ENCODE data around the gene FOXP2.
"Not testable (repeated sequence)": the region's sequence is repeated elsewhere in the genome, so short reads cannot be mapped to it uniquely, and the experiment has no call there.

The FOXP2 gene

GRCh38 chr7:114466917-114467316, 52.3 kb downstream of the FOXP2 start:
- no peaks in the 10 kb centered on the region for H3K9me3 ChIP-seq (ENCODE audit: control insufficient read depth in 1 of 2, low read length in 2 of 2)
- H3K4me3 ChIP-seq (ENCODE audit: low read depth in 1 of 2, low read length in 2 of 2): no peak overlapping the region
- no peaks in the 10 kb centered on the region for H3K4me1 ChIP-seq (ENCODE audit: control insufficient read depth in 1 of 2, insufficient read depth in 2 of 2, low read length in 2 of 2)
- no peaks in the 10 kb centered on the region for H3K27me3 ChIP-seq (ENCODE audit: low read depth, low read length)
- H3K36me3 ChIP-seq (ENCODE audit: control insufficient read depth in 1 of 2, insufficient read depth in 2 of 2, low read length in 2 of 2): no peaks in the 10 kb centered on the region
- H3K27ac ChIP-seq (ENCODE audit: low read length): no peak overlapping the region

DNA sequence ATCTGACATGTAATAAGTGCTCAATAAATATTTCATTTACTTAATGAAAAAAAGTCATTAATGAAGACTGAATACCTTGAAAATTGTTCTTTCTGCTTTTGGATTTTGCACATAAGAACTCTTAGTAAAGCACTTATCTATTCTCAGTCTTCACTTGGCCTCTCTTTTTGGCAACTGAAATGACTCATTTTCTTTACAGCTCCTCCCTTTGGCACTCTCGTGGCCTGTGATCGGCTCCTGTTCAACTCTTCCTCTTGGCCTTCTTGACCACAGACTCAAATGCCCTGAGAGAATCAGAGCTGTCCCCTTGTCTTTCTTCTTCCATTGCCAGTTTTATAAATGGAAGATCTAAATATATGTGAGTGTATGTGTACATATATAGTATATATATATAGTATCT, 54.2 kb downstream of the FOXP2 start:
- Histone ChIP-seq H3K27ac (ENCODE audit: low read length) (no peak overlapping the region), H3K4me1 (ENCODE audit: control insufficient read depth in 1 of 2, insufficient read depth in 2 of 2, low read length in 2 of 2) (no peaks in the 10 kb centered on the region), H3K9me3 (ENCODE audit: control insufficient read depth in 1 of 2, low read length in 2 of 2) (no peaks in the 10 kb centered on the region), H3K36me3 (ENCODE audit: control insufficient read depth in 1 of 2, insufficient read depth in 2 of 2, low read length in 2 of 2) (no peaks in the 10 kb centered on the region), H3K27me3 (ENCODE audit: low read depth, low read length) (no peaks in the 10 kb centered on the region), H3K4me3 (ENCODE audit: low read depth in 1 of 2, low read length in 2 of 2) (no peak overlapping the region)

DNA sequence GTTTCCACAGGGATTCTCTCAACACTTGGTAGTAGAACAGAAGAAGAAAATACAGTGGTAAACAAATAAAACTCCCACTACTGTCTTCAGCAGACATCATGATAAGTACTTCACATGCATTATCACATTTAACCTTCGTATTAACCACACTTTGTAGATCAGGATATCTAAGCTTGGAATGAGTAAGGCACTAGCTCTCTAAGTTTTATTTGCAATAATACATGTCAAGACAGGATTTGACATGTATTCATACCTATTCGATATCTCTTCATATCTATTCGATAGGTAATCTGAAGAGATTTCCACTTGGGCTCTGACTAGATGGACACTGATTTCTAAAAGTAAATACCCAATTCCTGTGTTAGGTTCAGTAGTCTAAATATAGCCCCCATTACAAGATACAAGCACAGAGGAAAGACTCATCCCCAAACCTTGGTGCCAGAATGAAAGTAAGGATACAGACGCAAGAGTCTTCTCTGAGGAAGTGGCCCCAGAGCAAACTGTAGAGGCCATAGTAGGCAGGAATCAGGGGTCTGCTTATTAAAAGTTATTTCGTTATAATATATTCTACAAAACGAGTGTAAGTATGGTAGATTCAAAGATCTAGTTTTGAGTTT, 58.4 kb downstream of the FOXP2 start:
- Histone ChIP-seq H3K27ac (ENCODE audit: low read length) (no peak overlapping the region), H3K4me1 (ENCODE audit: control insufficient read depth in 1 of 2, insufficient read depth in 2 of 2, low read length in 2 of 2) (no peaks in the 10 kb centered on the region), H3K27me3 (ENCODE audit: low read depth, low read length) (no peaks in the 10 kb centered on the region), H3K9me3 (ENCODE audit: control insufficient read depth in 1 of 2, low read length in 2 of 2) (no peaks in the 10 kb centered on the region), H3K4me3 (ENCODE audit: low read depth in 1 of 2, low read length in 2 of 2) (no peak overlapping the region), H3K36me3 (ENCODE audit: control insufficient read depth in 1 of 2, insufficient read depth in 2 of 2, low read length in 2 of 2) (no peaks in the 10 kb centered on the region)

- Histone ChIP-seq H3K27me3 (ENCODE audit: low read depth, low read length) (no peaks in the 10 kb centered on the region), H3K27ac (ENCODE audit: low read length) (no peak overlapping the region), H3K4me3 (ENCODE audit: low read depth in 1 of 2, low read length in 2 of 2) (no peak overlapping the region), H3K36me3 (ENCODE audit: control insufficient read depth in 1 of 2, insufficient read depth in 2 of 2, low read length in 2 of 2) (no peaks in the 10 kb centered on the region), H3K4me1 (ENCODE audit: control insufficient read depth in 1 of 2, insufficient read depth in 2 of 2, low read length in 2 of 2) (no peaks in the 10 kb centered on the region), H3K9me3 (ENCODE audit: control insufficient read depth in 1 of 2, low read length in 2 of 2) (no peaks in the 10 kb centered on the region)
Measured at GRCh38 chr7:114478384-114478783, 63.8 kb downstream of the FOXP2 start.

- H3K36me3 ChIP-seq (ENCODE audit: control insufficient read depth in 1 of 2, insufficient read depth in 2 of 2, low read length in 2 of 2): no peaks in the 10 kb centered on the region
- no peaks in the 10 kb centered on the region for H3K4me1 ChIP-seq (ENCODE audit: control insufficient read depth in 1 of 2, insufficient read depth in 2 of 2, low read length in 2 of 2)
- no peak overlapping the region for H3K4me3 ChIP-seq (ENCODE audit: low read depth in 1 of 2, low read length in 2 of 2)
- H3K9me3 ChIP-seq (ENCODE audit: control insufficient read depth in 1 of 2, low read length in 2 of 2): peaks cover 0 to 4% of the 10 kb centered on the region in 2 donors
- H3K27ac ChIP-seq (ENCODE audit: low read length): no peak overlapping the region
- no peaks in the 10 kb centered on the region for H3K27me3 ChIP-seq (ENCODE audit: low read depth, low read length)
Measured at GRCh38 chr7:114481999-114482398, 67.4 kb downstream of the FOXP2 start.

DNA sequence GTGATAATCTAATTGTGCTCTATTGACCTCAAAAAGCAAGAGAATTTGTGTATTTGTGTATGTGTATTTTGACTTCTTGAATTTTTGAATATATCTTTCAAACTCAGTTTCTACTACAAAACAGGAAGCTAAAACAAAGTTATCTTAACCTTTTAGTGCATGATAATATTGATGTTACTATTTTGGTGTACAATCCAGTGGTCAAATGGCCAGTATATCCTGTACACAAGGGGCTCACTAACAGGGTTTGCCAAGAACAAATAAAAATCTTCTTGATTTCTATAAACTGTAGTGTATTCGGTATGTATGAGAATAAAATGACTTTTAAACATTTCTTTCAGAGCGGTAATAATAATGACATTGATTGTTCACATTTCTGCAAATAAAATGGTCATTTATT, 69.6 kb downstream of the FOXP2 start:
- Histone ChIP-seq H3K4me3 (ENCODE audit: low read depth in 1 of 2, low read length in 2 of 2) (no peak overlapping the region), H3K36me3 (ENCODE audit: control insufficient read depth in 1 of 2, insufficient read depth in 2 of 2, low read length in 2 of 2) (no peaks in the 10 kb centered on the region), H3K27ac (ENCODE audit: low read length) (no peak overlapping the region), H3K9me3 (ENCODE audit: control insufficient read depth in 1 of 2, low read length in 2 of 2) (peaks cover 0 to 6% of the 10 kb centered on the region in 2 donors), H3K4me1 (ENCODE audit: control insufficient read depth in 1 of 2, insufficient read depth in 2 of 2, low read length in 2 of 2) (no peaks in the 10 kb centered on the region), H3K27me3 (ENCODE audit: low read depth, low read length) (no peaks in the 10 kb centered on the region)

DNA sequence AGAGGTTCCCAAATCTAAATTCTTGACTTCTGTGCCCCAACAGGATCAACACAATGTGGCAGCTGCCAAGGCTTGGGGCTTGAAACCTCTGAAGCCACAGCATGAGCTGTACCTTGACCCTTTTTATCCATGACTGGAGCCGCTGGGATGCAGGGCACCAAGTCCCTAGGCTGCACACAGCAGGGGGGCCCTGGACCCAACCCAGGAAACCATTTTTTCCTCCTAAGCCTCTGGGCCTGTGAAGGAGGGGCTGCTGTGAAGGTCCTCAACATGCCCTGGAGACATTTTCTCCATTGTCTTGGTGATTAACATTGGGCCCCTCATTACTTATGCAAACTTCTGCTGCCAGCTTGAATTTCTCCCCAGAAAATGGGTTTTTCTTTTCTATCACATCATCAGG, 72.6 kb downstream of the FOXP2 start:
- Histone ChIP-seq H3K9me3 (ENCODE audit: control insufficient read depth in 1 of 2, low read length in 2 of 2) (peaks cover 0 to 6% of the 10 kb centered on the region in 2 donors), H3K27me3 (ENCODE audit: low read depth, low read length) (no peaks in the 10 kb centered on the region), H3K27ac (ENCODE audit: low read length) (no peak overlapping the region), H3K36me3 (ENCODE audit: control insufficient read depth in 1 of 2, insufficient read depth in 2 of 2, low read length in 2 of 2) (no peaks in the 10 kb centered on the region), H3K4me3 (ENCODE audit: low read depth in 1 of 2, low read length in 2 of 2) (no peak overlapping the region), H3K4me1 (ENCODE audit: control insufficient read depth in 1 of 2, insufficient read depth in 2 of 2, low read length in 2 of 2) (no peaks in the 10 kb centered on the region)

- Histone ChIP-seq H3K36me3 (ENCODE audit: control insufficient read depth in 1 of 2, insufficient read depth in 2 of 2, low read length in 2 of 2) (no peaks in the 10 kb centered on the region), H3K4me1 (ENCODE audit: control insufficient read depth in 1 of 2, insufficient read depth in 2 of 2, low read length in 2 of 2) (no peaks in the 10 kb centered on the region), H3K4me3 (ENCODE audit: low read depth in 1 of 2, low read length in 2 of 2) (no peak overlapping the region), H3K27ac (ENCODE audit: low read length) (no peak overlapping the region), H3K9me3 (ENCODE audit: control insufficient read depth in 1 of 2, low read length in 2 of 2) (peaks cover 0 to 6% of the 10 kb centered on the region in 2 donors), H3K27me3 (ENCODE audit: low read depth, low read length) (no peaks in the 10 kb centered on the region)
Measured at GRCh38 chr7:114488696-114489095, 74.1 kb downstream of the FOXP2 start.

- not testable (repeated sequence) for H3K4me1 ChIP-seq (ENCODE audit: control insufficient read depth in 1 of 2, insufficient read depth in 2 of 2, low read length in 2 of 2); H3K27me3 ChIP-seq (ENCODE audit: low read depth, low read length); H3K4me3 ChIP-seq (ENCODE audit: low read depth in 1 of 2, low read length in 2 of 2); H3K36me3 ChIP-seq (ENCODE audit: control insufficient read depth in 1 of 2, insufficient read depth in 2 of 2, low read length in 2 of 2); H3K27ac ChIP-seq (ENCODE audit: low read length); H3K9me3 ChIP-seq (ENCODE audit: control insufficient read depth in 1 of 2, low read length in 2 of 2)
Measured at GRCh38 chr7:114497491-114497890, 82.9 kb downstream of the FOXP2 start.

DNA sequence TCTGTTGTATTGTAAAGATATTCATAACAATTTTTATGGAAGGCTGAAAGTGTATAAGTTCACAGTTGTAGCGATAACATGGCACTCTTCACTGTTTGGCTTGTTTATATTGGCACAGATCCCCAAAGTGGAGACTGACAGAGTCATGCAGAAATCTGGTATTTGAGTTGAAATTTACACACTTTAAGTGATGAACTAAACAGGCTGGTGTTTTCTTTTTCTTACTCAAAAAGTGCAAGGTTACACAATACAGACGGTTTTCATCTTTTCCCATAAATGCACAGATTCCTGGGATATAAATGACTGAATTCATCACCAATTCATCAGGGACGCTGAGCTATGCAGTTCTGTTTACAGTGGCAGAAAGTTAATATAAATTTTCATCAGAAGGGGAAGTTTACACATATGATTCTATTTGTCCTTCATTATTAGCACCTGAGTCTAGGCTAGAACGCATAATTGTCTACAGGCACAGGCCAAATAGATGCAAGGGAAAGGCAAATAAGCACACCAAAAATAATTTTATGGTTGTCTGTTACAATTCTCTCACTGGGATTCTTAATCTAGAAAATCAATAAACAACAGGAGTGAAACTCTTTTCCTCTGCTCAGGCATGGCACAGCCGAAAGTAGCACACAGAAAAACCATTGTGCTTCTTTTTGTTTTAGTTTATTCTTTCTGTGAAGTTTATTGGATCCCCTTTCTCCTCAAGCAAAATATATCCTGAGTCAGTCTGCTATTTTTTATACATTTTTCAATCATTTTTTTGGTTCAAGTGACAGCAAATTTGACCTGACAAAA, 88.0 kb downstream of the FOXP2 start:
- no peaks in the 10 kb centered on the region for H3K27me3 ChIP-seq (ENCODE audit: low read depth, low read length)
- H3K4me1 ChIP-seq (ENCODE audit: control insufficient read depth in 1 of 2, insufficient read depth in 2 of 2, low read length in 2 of 2): peaks cover 0 to 9% of the 10 kb centered on the region in 2 donors
- H3K36me3 ChIP-seq (ENCODE audit: control insufficient read depth in 1 of 2, insufficient read depth in 2 of 2, low read length in 2 of 2): no peaks in the 10 kb centered on the region
- peak overlapping the region; percentile 22 for H3K27ac ChIP-seq (ENCODE audit: low read length)
- no peak overlapping the region for H3K4me3 ChIP-seq (ENCODE audit: low read depth in 1 of 2, low read length in 2 of 2)
- H3K9me3 ChIP-seq (ENCODE audit: control insufficient read depth in 1 of 2, low read length in 2 of 2): no peaks in the 10 kb centered on the region

DNA sequence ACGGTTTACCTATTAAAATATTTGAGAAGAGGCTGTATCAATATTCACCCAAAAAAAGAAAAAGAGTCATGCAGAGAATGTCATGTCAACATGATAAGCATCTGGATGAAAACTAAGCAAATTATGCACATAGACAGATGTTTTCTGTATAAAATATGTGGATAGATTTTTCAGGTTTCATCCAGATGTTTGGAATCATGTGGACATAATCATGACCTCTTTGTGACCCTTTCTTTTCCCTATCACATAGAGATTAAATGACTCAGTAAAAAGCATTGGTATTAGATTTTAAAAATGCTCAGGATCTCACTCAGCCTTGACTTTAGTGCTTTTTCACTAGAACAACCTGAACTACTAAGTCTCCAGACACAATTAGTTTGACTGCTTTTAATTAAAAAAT, 90.0 kb downstream of the FOXP2 start:
- no peak overlapping the region for H3K4me3 ChIP-seq (ENCODE audit: low read depth in 1 of 2, low read length in 2 of 2)
- peaks cover 0 to 9% of the 10 kb centered on the region in 2 donors for H3K4me1 ChIP-seq (ENCODE audit: control insufficient read depth in 1 of 2, insufficient read depth in 2 of 2, low read length in 2 of 2)
- H3K9me3 ChIP-seq (ENCODE audit: control insufficient read depth in 1 of 2, low read length in 2 of 2): no peaks in the 10 kb centered on the region
- H3K27me3 ChIP-seq (ENCODE audit: low read depth, low read length): no peaks in the 10 kb centered on the region
- no peak overlapping the region for H3K27ac ChIP-seq (ENCODE audit: low read length)
- no peaks in the 10 kb centered on the region for H3K36me3 ChIP-seq (ENCODE audit: control insufficient read depth in 1 of 2, insufficient read depth in 2 of 2, low read length in 2 of 2)

DNA sequence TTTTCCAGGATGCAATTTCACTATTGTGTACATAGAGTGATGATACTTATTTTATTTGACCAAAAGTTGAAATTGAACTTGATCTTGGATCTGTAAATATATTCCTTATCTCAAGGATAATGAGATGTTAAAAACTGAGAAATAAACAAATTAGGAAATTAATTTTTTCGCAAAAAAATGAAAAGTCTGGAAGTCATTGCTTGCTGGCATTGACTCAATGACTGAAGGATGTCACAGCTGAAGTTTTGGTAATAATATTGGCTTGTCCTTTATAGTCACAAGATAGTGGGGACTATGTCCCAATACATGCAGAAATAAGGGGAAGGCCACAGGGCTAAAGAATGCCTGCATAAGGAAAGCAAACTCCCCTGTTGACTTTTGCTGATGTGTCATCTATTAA, 92.8 kb downstream of the FOXP2 start:
- Histone ChIP-seq H3K4me3 (ENCODE audit: low read depth in 1 of 2, low read length in 2 of 2) (peak overlapping the region in 1 of 2 donors; percentile 4), H3K36me3 (ENCODE audit: control insufficient read depth in 1 of 2, insufficient read depth in 2 of 2, low read length in 2 of 2) (no peaks in the 10 kb centered on the region), H3K27ac (ENCODE audit: low read length) (no peak overlapping the region), H3K9me3 (ENCODE audit: control insufficient read depth in 1 of 2, low read length in 2 of 2) (no peaks in the 10 kb centered on the region), H3K4me1 (ENCODE audit: control insufficient read depth in 1 of 2, insufficient read depth in 2 of 2, low read length in 2 of 2) (peaks cover 0 to 5% of the 10 kb centered on the region in 2 donors), H3K27me3 (ENCODE audit: low read depth, low read length) (no peaks in the 10 kb centered on the region)
